SKM-1 treated with dmso at 0.1 percent for 144 hours (cell line): ENCODE data around the gene RPTOR.
"Not testable (repeated sequence)": the region's sequence is repeated elsewhere in the genome, so short reads cannot be mapped to it uniquely, and the experiment has no call there.

ENCODE experiments used
- DNase-seq: peaks from one replicate; lab custom pipeline; 2025; ENCODE audit not compliant: unreplicated experiment; lab: John Stamatoyannopoulos, UW

The RPTOR gene

DNA sequence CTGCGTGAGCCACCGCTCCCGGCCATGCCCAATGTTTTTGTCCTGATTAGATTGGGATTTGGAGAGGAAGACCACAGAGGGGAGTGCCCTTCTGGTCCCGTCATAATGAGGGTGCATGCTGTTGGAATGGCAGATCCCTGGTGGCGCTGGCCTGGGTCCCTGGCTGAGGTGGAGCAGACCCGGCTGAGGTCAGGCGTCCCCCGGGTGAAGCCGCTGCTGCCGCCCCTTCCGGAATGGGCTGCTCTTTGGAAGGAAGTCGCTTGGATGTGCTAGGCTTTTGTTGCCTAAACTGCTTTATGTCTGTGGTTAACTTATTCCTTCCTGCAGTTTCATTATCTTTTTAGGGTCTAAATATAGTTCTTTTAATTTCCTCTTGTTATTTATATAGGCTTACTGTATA, 326.7 kb downstream of the RPTOR start:
- no peak for DNase-seq

DNA sequence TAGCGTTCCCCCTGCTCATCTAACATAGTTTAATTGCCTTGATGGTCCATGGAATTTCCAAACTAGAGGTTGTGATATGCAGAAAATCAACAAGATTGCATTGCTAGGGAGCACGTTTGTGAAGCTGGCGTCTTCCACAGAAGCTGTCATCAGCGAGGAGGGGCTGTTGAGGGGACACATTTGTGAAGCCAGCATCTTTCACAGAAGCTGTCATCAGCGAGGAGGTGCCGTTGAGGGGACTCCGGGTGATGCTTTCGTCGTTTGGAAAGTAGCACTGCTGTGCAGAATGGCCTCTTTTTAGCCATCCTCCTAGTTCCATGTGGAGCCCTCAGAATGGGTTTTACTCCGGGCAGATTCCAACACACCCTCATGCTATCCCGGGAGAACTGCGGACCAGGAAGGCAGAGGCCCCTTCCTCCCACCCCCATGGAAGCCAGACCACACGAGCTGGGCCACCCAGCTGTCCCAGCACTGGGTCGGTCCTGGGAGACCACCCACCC, 327.4 kb downstream of the RPTOR start:
- no peak for DNase-seq

DNA sequence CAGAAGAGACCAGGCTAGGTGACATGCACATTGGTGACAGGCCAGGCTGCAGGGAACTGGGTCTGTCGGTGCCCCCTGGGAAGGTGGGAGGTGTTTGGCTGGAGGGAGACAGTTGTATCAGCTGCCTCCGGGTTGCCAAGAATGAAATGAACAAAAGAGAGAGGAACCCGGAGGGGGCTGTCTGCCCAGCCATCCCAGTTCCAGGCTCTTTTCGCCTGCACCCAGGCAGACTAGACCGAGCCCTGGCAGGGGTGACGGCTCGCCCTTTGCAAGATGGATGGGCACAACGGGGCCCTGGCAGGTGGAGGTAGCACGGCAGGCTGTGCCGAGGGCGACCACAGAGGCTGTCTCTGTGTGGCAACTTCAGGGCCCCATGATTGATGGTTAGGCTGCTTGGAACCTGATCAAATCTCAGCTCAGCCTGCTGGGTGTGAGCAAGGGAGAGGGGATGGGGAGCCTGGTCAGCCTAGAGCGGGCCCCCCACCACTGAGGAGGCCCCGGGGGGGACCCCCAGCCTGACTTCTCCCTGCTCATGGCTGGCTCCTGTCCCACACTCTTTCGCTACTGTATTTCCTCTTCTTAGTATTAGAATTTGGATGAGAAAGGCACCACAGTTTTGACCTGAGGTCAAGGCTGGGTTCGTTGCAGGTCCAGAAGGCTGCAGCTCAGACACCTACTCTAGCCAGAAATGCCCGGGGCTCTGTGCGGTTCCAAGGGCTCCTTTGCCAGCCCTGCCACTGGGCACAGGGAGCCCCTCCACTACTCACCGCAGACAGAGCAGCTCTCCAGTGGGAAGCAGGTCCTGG, 328.1 kb downstream of the RPTOR start:
- no peak for DNase-seq

DNA sequence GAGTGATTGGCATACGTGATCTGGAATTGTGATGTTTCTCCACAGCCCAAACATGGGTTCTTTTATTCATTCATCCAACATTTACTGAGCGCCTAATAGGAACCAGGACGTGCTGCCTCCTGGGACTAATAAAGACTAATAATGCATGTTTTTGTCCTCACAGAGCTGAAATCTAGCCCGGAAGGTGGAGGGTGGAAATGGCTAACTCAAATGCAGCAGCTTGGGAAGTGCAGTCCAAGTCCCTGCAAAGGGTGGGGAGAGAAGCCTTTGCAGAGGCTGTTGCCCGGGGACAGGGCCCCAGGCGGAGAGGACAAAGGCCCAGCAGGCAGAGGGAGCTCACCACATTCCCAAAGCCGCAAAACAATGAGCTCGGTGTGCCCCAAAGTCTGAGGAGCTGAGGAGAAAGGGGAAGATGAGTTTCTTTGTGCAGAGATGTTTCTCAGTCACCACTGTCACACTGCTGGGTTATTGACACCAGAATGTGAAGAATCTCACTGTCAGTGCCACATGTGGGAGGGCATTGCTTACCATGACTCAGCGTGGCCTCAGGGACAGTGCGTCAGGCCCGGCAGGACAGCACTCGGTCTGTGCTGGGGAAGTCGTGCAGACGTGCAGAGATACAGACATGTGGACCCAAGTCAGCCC, 328.8 kb downstream of the RPTOR start:
- no peak for DNase-seq

DNA sequence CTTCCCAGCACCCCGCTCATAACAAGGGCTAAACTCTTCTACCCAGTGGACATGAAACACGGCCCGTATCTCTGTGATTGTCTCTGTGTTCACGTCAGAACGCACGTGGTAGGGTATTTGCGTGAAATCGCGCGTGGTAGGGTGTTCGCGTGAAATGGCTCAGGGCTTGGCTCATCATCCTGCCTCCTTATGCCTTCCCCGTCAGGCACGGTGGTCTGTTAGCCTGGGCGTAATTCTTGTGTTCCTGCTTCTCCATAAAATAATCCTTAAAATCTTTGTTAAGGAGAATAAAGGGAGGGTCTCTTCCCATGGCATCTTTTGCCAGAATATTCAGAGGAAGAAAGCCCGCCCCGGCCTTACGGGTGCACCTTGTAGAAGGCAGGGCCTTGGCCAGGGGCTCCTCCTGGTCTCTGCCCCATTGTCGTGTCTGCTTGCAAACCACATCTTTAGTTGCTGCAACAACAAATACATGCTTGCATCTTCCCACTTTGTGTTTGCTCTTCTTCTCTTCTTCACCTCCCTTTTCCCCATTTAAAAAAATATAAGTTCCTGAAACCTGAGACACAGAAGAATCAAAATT, 330.3 kb downstream of the RPTOR start:
- no peak for DNase-seq

DNA sequence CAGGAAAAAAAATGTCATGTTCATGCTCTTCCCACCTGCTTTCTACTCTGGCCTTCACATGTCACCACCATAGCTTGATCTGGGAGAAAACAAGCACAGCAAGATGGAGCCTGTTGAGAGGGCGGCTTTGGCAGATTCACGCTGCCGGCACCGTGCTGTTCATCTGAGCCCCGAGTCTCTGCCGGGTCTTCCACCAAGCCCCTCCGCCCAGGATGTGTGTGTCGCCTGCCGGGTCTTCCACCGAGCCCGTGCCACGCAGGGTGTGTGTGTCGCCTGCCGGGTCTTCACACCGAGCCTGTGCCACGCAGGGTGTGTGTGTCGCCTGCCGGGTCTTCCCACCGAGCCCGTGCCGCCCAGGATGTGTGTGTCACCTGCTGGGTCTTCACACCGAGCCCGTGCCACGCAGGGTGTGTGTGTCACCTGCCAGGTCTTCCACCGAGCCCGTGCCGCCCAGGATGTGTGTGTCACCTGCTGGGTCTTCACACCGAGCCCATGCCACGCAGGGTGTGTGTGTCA, 330.9 kb downstream of the RPTOR start:
- DNase-seq: not testable (repeated sequence)

DNA sequence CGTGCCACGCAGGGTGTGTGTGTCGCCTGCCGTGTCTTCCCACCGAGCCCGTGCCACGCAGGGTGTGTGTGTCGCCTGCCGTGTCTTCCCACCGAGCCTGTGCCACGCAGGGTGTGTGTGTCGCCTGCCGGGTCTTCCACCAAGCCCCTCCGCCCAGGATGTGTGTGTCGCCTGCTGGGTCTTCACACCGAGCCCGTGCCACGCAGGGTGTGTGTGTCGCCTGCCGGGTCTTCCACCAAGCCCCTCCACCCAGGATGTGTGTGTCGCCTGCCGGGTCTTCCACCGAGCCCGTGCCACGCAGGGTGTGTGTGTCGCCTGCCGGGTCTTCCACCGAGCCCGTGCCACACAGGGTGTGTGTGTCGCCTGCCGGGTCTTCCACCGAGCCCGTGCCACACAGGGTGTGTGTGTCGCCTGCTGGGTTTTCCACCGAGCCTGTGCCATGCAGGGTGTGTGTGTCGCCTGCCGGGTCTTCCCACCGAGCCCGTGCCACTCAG, 331.9 kb downstream of the RPTOR start:
- DNase-seq: not testable (repeated sequence)

DNA sequence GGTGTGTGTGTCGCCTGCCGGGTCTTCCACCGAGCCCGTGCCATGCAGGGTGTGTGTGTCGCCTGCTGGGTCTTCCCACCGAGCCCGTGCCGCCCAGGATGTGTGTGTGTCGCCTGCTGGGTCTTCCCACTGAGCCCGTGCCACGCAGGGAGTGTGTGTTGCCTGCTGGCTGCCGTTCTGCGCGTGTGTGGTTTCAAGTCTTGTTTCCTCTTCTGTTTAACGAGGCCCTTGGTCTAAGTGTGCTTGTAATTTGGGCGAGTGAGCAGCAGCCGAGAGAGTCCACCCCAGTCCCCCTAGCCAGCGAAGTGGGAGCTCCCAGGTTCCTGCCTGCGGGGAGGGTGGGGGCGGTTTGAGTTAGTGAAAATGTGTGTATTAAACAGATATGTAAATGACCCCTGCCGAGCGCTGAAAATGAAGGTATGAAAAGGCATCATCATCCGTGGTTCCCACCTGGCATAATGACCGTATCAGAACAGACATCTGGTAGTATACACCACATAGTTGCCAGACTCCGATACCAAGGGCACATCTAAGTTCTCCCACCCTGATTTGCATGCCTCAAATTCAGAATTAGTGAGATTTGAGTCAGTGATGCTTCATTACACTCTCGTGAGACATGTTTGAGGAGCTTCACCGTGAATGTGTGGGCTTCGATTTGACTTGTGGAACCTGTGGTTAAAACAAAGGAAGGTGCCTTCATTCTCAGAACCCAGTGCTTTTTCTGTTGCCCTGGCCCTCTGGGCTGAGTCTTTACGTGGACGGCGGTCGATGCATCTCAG, 332.5 kb downstream of the RPTOR start:
- no peak for DNase-seq

DNA sequence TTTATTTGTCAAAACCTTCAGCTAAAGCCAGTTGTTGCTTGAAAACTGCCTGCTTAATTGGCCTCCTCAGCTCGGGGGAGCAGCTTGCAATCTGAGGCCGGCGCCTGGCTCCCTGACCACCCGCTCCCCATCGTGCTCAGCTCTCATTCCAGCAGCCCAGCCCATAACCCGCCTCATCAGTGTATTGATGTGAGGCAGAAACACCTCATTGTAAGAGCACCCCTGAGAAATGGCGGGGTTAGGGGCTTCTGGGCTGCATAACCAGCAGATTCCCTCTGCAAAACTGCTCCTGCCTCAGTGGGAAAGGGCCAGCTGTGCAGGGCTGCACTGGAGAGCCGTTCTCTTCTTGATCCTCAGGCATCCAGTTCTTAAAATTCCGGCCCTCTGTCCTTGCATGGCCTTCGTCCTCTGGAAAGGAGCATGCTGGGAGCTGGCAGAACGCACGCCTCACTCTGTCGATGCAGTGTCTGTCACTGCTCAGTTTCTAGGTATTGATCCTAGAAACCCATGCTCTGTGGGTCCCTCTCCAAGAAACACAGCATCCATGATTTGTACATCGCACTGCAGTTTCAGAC, 333.2 kb downstream of the RPTOR start:
- DNase-seq: no peak

DNA sequence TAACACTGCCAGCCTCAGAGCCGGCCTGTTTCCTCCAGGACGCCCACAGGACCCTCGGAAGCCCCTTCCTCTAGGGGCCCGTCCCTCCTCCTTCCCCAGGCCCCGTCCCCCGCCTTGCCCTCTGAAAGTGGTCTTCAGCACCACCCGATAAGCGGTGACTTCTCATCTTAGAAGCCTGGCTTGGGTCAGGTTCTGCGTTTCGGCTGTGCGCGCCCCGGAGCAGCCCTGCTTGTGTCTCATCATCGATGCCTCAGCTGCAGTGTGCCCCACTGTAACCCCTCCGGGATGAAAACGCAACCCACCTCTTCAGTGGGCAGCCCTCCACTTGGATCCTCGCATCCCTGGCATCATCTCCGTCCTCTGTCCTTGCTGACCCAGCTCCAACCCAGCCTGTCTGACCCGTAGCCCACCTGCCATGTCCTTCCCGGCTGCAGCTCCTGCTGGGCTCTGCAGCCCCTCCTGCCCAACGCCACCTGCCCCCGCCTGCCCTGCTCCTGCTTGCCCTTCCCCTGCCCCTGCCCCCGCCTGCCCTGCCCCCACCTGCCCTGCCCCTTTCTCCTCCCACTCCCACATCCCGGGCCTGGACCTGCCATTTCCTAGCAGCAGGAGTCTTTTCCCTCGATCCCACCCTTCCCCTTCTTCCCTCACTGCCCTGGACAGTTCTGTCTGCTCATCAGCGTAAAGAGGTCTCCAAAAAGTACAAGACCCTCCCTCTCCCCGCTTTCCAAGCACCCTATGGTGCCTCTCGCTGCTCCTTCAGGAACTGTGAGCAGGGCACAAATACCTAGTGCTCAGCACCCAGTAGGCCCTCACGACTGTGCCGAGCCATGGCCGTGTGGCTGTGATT, 334.5 kb downstream of the RPTOR start:
- no peak for DNase-seq

DNA sequence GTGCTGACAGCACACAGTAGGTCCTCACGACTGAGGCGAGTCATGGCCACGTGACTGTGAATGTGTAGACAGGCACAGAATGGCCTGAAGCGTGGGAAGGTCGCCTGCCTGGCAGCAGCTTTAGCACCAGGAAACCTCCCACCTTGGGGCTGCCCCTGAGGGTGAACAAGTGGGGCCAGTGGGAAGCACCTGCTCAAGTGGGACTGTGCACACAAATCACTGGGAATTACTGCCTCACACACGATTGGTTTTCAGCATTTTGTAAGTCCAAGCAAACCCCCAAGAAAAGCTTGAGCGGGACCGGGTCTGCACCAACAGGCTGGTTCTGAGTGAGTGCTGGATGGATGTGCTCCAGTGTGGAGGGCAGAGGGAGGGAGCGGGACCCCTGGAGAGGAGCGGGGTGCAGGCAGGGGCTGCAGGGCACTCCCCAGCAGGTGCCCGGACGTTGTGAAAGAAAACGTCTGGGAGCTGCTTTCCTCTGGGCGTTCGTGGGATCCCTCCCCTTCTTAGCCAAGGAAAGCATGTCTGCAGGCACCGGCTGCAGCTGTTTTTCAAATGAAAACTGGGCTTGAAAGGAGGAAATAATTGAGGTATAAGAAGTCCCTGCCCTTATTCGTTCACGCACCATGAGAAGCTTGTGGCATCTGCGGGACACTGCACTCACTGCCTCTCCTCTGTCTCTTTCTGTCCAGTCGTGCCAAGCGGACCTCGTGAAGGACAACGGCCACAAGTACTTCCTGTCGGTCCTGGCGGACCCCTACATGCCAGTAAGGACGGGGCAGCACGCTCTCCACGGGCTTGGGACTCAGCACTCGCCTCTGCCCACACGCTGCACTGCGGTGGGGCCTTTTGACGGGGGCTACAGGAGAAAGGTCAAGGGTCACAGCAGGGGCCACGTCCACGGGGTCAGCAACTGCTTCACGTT, 335.3 kb downstream of the RPTOR start:
- no peak for DNase-seq

DNA sequence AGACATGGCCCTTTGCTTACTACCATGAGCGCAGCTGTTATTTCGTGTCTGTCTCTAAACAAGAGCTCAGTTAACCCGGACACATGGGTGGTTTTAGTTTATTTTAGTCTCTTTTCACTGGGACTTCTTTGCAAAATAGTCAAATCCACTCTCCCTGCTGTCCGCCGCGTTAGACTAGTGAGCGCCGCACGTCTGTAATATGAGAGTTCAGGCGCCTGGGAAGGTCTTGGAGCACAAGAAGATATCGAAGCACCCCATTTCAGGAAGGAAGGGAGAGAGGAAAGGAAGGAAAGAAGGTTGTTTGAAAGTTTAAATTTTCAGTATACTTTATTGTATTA, 336.0 kb downstream of the RPTOR start:
- no peak for DNase-seq

DNA sequence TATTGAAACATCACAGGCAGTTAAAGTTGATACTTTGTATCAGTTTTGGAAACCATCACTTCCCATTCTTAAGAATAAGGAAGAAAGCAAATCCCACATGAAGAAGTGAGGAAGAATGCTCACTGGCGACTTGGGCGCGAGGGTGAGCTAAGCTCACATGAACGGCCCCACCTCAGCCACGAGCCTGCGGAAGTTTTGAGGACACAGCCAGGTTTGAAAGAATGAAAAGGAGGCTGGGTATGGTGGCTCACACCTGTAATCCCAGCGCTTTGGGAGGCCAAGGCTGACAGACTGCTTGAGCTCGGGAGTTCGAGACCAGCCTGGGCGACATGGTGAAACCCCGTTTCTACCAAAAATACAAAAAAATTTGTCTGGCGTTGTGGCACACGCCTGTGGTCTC, 336.7 kb downstream of the RPTOR start:
- no peak for DNase-seq

DNA sequence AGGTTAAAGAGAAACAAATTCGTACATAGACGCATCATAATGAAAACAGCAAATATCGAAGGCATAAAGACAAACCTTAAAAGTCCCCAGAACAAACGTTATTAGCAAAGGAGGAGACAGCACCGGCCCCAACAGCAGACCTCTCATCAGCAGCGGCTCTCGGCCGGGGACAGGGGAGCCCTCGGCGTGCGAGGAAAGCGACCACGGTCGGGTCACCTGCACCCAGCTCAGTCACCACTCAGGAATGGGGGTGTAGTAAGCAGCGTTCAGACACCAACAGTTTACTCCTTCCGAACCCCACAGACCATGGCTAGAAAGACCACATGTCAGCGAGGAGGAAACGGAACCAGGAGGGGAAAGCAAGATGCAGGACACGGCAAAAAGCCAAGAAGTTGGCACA, 337.7 kb downstream of the RPTOR start:
- no peak for DNase-seq

DNA sequence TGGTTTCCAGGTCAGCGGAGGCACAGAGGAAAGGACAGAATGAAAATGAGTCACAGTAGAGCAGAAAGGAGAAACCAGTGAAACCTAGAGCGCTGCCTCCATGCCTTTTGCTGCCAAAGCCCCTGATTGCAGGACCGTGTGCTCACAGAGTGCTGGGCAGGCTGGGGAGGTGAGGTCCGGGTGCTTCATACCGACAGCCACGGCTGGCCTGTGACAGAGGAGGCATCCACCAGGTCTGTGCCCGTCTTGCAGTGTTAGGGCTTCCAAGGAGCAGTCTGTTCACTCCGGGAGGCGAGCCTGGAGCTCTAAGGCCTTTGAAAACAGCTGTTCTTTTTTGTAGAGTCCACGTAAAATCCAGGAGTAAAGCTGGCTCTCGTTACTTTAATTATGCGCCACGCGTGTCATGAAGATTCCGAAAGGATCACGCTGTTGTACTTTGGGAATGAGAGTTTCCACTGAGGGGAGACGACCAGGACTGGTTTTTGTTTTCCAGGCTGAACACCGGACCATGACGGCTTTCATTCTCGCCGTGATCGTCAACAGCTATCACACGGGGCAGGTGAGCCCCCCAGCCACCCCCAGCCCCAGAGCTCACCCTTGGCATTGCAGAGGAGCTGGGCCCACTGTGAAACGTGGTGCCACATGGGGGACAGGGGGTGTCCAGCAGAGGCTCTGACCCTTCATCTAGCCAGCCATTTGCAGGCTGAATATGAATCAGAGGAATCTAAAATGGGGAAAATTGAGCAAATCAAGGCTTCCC, 338.5 kb downstream of the RPTOR start:
- no peak for DNase-seq

DNA sequence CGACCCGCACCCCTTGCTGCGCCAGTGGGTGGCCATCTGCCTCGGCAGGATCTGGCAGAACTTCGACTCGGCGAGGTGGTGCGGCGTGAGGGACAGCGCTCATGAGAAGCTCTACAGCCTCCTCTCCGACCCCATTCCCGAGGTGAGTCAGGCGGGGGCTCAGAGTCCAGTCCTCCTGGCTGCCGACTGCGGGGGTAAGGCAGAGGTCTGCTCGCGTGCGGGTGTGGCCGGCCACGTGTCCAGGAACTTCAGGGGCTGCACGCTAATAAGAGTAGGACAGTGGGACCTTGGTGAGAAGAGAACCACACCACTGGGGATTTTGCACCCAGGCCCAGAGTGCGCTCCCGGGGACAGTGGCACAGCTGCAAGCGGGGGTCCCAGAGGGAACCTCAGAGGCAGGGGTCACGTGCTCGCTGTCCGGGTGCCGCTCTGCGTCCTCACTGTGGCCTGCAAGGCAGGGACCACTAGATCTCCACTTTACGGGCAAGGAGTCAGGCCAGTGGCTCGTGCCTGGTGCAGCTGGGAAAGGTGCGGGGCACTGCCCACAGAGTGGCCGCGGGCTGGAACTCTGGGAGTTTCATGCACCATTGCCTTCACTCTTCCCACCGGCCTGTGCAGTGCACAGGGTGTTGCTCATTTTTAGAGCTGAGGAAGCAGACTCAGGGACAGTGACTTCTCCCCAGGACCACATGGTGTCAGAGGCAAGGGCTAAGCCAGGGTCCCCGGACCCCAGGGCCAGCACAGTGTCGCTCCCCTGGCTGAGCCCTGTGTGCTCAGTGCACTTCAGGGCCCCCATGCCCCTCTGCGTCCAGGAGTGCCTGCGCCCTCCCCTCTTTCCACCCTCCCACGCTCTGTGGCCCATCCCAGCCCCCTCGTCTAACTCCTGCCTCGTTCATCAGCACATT, 339.4 kb downstream of the RPTOR start:
- no peak for DNase-seq

DNA sequence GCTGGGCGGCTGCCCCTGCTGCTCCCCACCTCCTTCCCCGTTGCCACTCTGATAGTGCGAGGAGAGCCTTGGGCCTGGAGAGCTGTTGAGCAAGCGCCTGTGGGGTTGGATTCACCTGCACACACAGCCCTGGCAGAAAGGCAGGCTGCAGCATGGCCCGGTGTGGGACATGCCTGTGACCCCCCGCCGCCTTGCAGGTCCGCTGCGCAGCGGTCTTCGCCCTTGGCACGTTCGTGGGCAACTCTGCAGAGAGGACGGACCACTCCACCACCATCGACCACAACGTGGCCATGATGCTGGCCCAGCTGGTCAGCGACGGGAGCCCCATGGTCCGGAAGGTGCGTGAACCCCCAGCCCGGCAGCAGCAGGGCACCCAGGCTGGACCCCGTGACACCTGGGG, 340.2 kb downstream of the RPTOR start:
- DNase-seq: no peak
